SK-N-SH (cell line): ENCODE measurements around the gene MACO1.

ENCODE experiments used
- CTCF ChIP-seq: fragments of 200-600 bp; sonication (generic); IDR thresholded peaks from 2 replicates; pipeline ENCODE4 v1.6.1; 2017; ENCODE audit warnings: antibody characterized with exemption, mild to moderate bottlenecking, moderate library complexity
- MAX ChIP-seq: IDR thresholded peaks from 2 replicates; pipeline ENCODE4 v1.4.0; 2012; ENCODE audit warnings: low read depth

GRCh38 chr1:25549273-25550154 is 118.8 kb downstream of the MACO1 start:
- TF ChIP-seq MAX (no peak), CTCF (no peak)
